Osteoblast (primary cell): ENCODE results near the gene NAA60. TPM values are rescaled to one million over a fixed set of nuclear protein-coding genes. Genes with fewer than 3 reads are reported as not detected.

ENCODE experiments used
- DNase-seq: peaks from one replicate; pipeline ENCODE4 v3.0.0; 2011; ENCODE audit warnings: low spot score, mixed read lengths; ENCODE audit not compliant: insufficient read length; ENCODE audit errors: missing footprints
- H2AFZ ChIP-seq: 2 replicates; pipeline ENCODE4 v1.6.0; 2011; ENCODE audit warnings: mild to moderate bottlenecking, low read length
- H3K27ac ChIP-seq: 2 replicates; pipeline ENCODE4 v1.5.1; 2011; ENCODE audit warnings: mild to moderate bottlenecking, low read depth, low read length, moderate library complexity
- H3K27me3 ChIP-seq: 2 replicates; pipeline ENCODE4 v1.6.0; 2012; ENCODE audit warnings: mild to moderate bottlenecking, control low read depth, inconsistent platforms, low read length, moderate library complexity; ENCODE audit not compliant: insufficient read depth
- H3K36me3 ChIP-seq: 2 replicates; pipeline ENCODE4 v1.5.1; 2011; ENCODE audit warnings: mild to moderate bottlenecking, low read length, control low read depth, moderate library complexity; ENCODE audit not compliant: insufficient read depth
- H3K4me1 ChIP-seq: 2 replicates; pipeline ENCODE4 v1.5.1; 2011; ENCODE audit warnings: mild to moderate bottlenecking, low read length, control low read depth, moderate library complexity; ENCODE audit not compliant: insufficient read depth
- H3K4me2 ChIP-seq: 2 replicates; pipeline ENCODE4 v1.6.0; 2011; ENCODE audit warnings: mild to moderate bottlenecking, low read length; ENCODE audit not compliant: insufficient read depth
- H3K4me3 ChIP-seq: fragments of 200-600 bp; sonication (generic); 3 replicates; pipeline ENCODE4 v1.5.1; 2012; ENCODE audit warnings: mild to moderate bottlenecking, low read length, inconsistent platforms; ENCODE audit not compliant: insufficient read depth
- H3K79me2 ChIP-seq: 2 replicates; pipeline ENCODE4 v1.6.0; 2012; ENCODE audit warnings: mild to moderate bottlenecking, low read length, control low read depth, inconsistent platforms; ENCODE audit not compliant: insufficient read depth
- H3K9me3 ChIP-seq: 2 replicates; pipeline ENCODE4 v1.5.1; 2011; ENCODE audit warnings: low read depth, low read length, control low read depth
- H4K20me1 ChIP-seq: 2 replicates; pipeline ENCODE4 v1.6.0; 2012; ENCODE audit warnings: mild to moderate bottlenecking, low read length, control low read depth; ENCODE audit not compliant: insufficient read depth
- total RNA-seq: library from RNA; depleted of rRNA; stranded (reverse); fragments of >200 nt; gene quantifications from 2 replicates; pipeline ENCODE4 v1.2.3, GENCODE V29; 2012
- TF ChIP-seq, protein P1 (sequence below): IDR thresholded peaks from 2 replicates; pipeline ENCODE4 v1.5.1; 2011; ENCODE audit warnings: mild to moderate bottlenecking, low read depth, low read length, moderate library complexity; ENCODE audit errors: extremely low read depth

NAA60 gene
- total RNA-seq, 1 donor, result 27.5 TPM

DNA sequence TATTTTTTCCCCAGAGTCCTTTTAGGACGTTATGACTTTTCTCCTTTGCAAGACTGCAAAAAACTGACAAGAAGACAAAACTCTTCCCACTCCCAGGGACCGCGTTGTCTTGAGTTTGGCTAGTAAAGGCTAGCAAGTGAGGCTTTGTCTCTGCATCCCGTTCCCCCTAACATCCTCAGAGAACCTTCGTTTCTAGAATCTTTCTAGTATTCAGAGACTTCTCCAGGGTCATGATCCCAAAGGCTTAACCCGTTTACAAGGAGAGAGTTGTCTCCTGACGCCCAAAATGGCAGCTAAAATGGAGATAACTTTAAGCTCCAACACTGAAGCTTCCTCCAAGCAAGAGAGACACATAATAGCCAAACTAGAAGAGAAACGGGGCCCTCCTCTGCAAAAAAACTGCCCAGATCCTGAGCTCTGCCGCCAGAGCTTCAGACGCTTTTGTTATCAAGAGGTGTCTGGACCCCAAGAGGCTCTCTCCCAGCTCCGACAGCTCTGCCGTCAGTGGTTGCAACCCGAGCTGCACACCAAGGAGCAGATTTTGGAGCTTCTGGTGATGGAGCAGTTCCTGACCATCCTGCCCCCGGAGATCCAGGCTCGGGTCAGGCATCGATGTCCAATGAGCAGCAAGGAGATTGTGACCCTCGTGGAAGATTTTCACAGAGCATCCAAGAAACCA is 41.6 kb upstream of the NAA60 start:
- Histone ChIP-seq H3K79me2 (peaks cover 53% of the 10 kb centered on the region), H3K9me3 (peaks cover 5% of the 10 kb centered on the region), H4K20me1 (peaks cover 4% of the 10 kb centered on the region), H3K27me3 (no peaks in the 10 kb centered on the region), H2AFZ (peak overlapping the region; percentile 95), H3K4me2 (peak overlapping the region; percentile 90), H3K4me3 (peak overlapping the region; percentile 98), H3K36me3 (peaks cover 45% of the 10 kb centered on the region), H3K27ac (peak overlapping the region; percentile 72), H3K4me1 (peaks cover 13% of the 10 kb centered on the region)
- DNase-seq, result peak; percentile 79
- TF ChIP-seq, protein P1, sequence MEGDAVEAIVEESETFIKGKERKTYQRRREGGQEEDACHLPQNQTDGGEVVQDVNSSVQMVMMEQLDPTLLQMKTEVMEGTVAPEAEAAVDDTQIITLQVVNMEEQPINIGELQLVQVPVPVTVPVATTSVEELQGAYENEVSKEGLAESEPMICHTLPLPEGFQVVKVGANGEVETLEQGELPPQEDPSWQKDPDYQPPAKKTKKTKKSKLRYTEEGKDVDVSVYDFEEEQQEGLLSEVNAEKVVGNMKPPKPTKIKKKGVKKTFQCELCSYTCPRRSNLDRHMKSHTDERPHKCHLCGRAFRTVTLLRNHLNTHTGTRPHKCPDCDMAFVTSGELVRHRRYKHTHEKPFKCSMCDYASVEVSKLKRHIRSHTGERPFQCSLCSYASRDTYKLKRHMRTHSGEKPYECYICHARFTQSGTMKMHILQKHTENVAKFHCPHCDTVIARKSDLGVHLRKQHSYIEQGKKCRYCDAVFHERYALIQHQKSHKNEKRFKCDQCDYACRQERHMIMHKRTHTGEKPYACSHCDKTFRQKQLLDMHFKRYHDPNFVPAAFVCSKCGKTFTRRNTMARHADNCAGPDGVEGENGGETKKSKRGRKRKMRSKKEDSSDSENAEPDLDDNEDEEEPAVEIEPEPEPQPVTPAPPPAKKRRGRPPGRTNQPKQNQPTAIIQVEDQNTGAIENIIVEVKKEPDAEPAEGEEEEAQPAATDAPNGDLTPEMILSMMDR, result no peak

DNA sequence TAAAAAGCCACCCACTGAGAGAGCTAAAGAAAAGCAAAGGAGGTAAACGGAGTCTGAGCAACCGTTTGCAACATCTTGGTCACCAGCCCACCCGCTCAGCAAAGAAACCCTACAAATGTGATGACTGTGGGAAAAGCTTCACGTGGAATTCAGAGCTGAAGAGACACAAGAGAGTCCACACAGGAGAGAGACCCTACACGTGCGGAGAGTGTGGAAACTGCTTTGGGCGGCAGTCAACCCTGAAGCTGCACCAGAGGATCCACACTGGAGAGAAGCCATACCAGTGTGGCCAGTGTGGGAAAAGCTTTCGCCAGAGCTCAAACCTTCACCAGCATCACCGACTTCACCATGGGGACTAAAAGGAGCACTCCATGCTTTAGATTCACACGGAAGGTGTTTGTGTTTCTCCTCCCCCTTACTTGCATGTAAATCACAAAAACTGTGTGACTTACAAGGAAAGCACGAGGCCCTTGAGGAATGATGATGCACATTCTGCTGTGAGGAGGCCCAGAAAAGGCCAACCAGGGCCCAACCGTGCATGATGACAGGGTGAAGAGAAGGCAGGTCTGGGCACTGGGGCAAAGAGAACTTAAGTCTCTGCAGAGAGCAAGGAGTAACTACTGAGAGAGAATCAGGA is 34.8 kb upstream of the NAA60 start:
- Histone ChIP-seq H3K36me3 (peaks cover 52% of the 10 kb centered on the region), H3K4me3 (no peak overlapping the region), H3K4me1 (no peaks in the 10 kb centered on the region), H3K79me2 (peaks cover 8% of the 10 kb centered on the region), H4K20me1 (no peaks in the 10 kb centered on the region), H3K9me3 (peaks cover 34% of the 10 kb centered on the region), H3K27ac (no peak overlapping the region), H3K4me2 (no peak overlapping the region), H2AFZ (no peak overlapping the region), H3K27me3 (no peaks in the 10 kb centered on the region)
- TF ChIP-seq, protein P1, result no peak
- DNase-seq, result no peak

DNA sequence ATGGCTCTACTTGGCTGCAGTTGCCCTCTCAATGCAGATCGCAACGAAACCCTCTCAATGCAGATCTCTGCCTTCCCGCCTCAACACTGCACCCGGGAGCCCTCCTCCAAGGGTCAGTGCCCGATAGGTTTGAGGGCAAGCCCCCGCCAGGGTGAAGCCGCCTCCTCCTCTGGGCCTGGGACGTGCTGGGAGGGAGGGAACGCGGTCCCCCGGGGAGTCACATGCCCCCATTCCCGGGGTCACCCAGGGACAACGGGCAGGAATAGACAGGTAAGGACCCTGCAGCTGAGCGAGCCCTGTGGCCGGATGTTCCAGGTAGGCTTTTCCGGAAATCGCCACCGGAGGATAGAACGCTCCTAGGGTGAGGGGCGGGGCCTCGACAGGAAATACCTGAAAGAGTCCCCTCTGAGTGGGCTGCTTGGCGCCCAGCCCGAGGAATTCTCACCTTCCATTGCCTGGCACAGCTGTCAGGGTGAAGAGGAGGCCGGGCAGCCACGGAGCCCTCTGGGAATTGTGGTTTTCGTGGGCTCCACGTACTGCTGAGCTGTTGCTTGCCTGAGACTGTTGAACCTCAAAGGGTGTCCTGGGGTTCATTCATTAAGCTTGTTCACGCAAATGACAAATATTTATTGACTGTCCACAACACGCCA is 29.6 kb upstream of the NAA60 start:
- Histone ChIP-seq H3K4me2 (no peak overlapping the region), H4K20me1 (no peaks in the 10 kb centered on the region), H3K79me2 (no peaks in the 10 kb centered on the region), H3K4me3 (no peak overlapping the region), H2AFZ (no peak overlapping the region), H3K36me3 (peaks cover 4% of the 10 kb centered on the region), H3K4me1 (no peaks in the 10 kb centered on the region), H3K9me3 (peaks cover 13% of the 10 kb centered on the region), H3K27ac (no peak overlapping the region), H3K27me3 (no peaks in the 10 kb centered on the region)
- TF ChIP-seq, protein P1, result no peak
- DNase-seq, result no peak

DNA sequence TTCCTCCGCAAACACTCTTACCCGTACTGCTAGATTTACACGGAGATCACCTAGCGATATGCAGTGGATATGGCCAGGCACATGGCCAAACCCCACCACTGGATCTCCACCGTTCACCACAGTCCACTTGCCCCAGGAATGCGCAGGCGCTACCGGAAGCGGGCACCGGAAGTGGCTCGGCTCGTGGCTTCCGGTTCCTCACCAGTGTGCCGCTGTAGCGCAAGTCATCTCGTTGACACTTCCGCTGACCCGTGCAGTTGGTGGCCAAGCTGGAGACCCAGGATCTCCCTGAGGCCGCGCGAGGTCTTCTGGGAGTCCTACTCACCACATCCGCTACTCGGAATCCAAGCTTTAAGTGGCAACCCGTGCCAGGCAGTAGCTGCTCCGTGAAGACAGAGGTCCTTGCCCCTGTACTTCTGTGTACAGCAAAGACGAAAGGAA is 11.7 kb upstream of the NAA60 start:
- peak; percentile 45 for DNase-seq
- H3K4me2 ChIP-seq, result peak overlapping the region; percentile 64

More for the DNA sequence above, 11.7 kb upstream of the NAA60 start:
- H4K20me1 ChIP-seq, result no peaks in the 10 kb centered on the region
- H3K4me3 ChIP-seq, result peak overlapping the region; percentile 49
- H3K4me1 ChIP-seq, result no peaks in the 10 kb centered on the region
- H2AFZ ChIP-seq, result peak overlapping the region; percentile 73
- TF ChIP-seq, protein P1, result no peak
- H3K9me3 ChIP-seq, result no peaks in the 10 kb centered on the region
- no peak overlapping the region for H3K27ac ChIP-seq
- no peaks in the 10 kb centered on the region for H3K27me3 ChIP-seq
- peaks cover 3% of the 10 kb centered on the region for H3K79me2 ChIP-seq
- H3K36me3 ChIP-seq, result peaks cover 5% of the 10 kb centered on the region
